Measurements from ENCODE around the gene POLR2I.
A peak's percentile ranks its signal among the peaks of the same experiment; 100 is the strongest.

The POLR2I gene

GRCh38 chr19:36101550-36102327, 12.9 kb downstream of the POLR2I start (continued):
- TF ChIP-seq ZNF280C (tag by site-specific recombination; IDR thresholded peaks at IDR 0.05) (no peak), ZBTB21 (tag by site-specific recombination; IDR thresholded peaks at IDR 0.05) (no peak), KLF1 (tag by site-specific recombination; IDR thresholded peaks at IDR 0.05) (0 out of 2 replicates have a peak, but pooled peaks have one; percentile 7), BCL11A (tag by site-specific recombination; IDR thresholded peaks at IDR 0.05; ENCODE audit: low read depth) (no peak), SP3 (tag by site-specific recombination; IDR thresholded peaks at IDR 0.05) (no peak), ZNF324 (tag by site-specific recombination; IDR thresholded peaks at IDR 0.05) (no peak), ZNF398 (tag by site-specific recombination; IDR thresholded peaks at IDR 0.05) (no peak), ZNF335 (tag by site-specific recombination; conservative IDR thresholded peaks at IDR 0.05) (no peak), YY1 (tag by site-specific recombination; IDR thresholded peaks at IDR 0.05) (no peak), ZNF157 (tag by site-specific recombination; IDR thresholded peaks at IDR 0.05) (no peak), ZNF600 (tag by site-specific recombination; IDR thresholded peaks at IDR 0.05) (peak; percentile 94), SCRT1 (tag by site-specific recombination; IDR thresholded peaks at IDR 0.05; ENCODE audit: borderline replicate concordance) (no peak), CTCF (tag by site-specific recombination; IDR thresholded peaks at IDR 0.05) (no peak), ZNF501 (tag by site-specific recombination; IDR thresholded peaks at IDR 0.05) (no peak), GLIS2 (tag by site-specific recombination; IDR thresholded peaks at IDR 0.05) (0 out of 2 replicates have a peak, but pooled peaks have one; percentile 16), ZFP69B (tag by site-specific recombination; IDR thresholded peaks at IDR 0.05) (peak; percentile 84), ZNF701 (tag by site-specific recombination; IDR thresholded peaks at IDR 0.05) (no peak), ZNF610 (tag by site-specific recombination; IDR thresholded peaks at IDR 0.05; ENCODE audit: borderline replicate concordance) (no peak)
- TF ChIP-seq, protein P1, sequence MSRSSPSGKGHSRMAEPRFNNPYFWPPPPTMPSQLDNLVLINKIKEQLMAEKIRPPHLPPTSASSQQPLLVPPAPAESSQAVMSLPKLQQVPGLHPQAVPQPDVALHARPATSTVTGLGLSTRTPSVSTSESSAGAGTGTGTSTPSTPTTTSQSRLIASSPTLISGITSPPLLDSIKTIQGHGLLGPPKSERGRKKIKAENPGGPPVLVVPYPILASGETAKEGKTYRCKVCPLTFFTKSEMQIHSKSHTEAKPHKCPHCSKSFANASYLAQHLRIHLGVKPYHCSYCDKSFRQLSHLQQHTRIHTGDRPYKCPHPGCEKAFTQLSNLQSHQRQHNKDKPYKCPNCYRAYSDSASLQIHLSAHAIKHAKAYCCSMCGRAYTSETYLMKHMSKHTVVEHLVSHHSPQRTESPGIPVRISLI (tag by site-specific recombination; IDR thresholded peaks at IDR 0.05): no peak
- TF ChIP-seq, protein P2, sequence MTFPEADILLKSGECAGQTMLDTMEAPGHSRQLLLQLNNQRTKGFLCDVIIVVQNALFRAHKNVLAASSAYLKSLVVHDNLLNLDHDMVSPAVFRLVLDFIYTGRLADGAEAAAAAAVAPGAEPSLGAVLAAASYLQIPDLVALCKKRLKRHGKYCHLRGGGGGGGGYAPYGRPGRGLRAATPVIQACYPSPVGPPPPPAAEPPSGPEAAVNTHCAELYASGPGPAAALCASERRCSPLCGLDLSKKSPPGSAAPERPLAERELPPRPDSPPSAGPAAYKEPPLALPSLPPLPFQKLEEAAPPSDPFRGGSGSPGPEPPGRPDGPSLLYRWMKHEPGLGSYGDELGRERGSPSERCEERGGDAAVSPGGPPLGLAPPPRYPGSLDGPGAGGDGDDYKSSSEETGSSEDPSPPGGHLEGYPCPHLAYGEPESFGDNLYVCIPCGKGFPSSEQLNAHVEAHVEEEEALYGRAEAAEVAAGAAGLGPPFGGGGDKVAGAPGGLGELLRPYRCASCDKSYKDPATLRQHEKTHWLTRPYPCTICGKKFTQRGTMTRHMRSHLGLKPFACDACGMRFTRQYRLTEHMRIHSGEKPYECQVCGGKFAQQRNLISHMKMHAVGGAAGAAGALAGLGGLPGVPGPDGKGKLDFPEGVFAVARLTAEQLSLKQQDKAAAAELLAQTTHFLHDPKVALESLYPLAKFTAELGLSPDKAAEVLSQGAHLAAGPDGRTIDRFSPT (tag by site-specific recombination; IDR thresholded peaks at IDR 0.05): 0 out of 2 replicates have a peak, but pooled peaks have one; percentile 11
- TF ChIP-seq, protein P3, sequence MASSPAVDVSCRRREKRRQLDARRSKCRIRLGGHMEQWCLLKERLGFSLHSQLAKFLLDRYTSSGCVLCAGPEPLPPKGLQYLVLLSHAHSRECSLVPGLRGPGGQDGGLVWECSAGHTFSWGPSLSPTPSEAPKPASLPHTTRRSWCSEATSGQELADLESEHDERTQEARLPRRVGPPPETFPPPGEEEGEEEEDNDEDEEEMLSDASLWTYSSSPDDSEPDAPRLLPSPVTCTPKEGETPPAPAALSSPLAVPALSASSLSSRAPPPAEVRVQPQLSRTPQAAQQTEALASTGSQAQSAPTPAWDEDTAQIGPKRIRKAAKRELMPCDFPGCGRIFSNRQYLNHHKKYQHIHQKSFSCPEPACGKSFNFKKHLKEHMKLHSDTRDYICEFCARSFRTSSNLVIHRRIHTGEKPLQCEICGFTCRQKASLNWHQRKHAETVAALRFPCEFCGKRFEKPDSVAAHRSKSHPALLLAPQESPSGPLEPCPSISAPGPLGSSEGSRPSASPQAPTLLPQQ (tag by site-specific recombination; IDR thresholded peaks at IDR 0.05): peak; percentile 86
